HG02981 (cell line): Measurements from ENCODE around the gene GLB1L2.
"Not testable (repeated sequence)": the region's sequence is repeated elsewhere in the genome, so short reads cannot be mapped to it uniquely, and the experiment has no call there.

Experiments used
- ATAC-seq: cut with Tn5 transposase; IDR thresholded peaks from one replicate; pipeline ENCODE4 v1.9.1; 2021; ENCODE audit warnings: mild to moderate bottlenecking, moderate library complexity; ENCODE audit not compliant: unreplicated experiment

Gene GLB1L2, protein sequence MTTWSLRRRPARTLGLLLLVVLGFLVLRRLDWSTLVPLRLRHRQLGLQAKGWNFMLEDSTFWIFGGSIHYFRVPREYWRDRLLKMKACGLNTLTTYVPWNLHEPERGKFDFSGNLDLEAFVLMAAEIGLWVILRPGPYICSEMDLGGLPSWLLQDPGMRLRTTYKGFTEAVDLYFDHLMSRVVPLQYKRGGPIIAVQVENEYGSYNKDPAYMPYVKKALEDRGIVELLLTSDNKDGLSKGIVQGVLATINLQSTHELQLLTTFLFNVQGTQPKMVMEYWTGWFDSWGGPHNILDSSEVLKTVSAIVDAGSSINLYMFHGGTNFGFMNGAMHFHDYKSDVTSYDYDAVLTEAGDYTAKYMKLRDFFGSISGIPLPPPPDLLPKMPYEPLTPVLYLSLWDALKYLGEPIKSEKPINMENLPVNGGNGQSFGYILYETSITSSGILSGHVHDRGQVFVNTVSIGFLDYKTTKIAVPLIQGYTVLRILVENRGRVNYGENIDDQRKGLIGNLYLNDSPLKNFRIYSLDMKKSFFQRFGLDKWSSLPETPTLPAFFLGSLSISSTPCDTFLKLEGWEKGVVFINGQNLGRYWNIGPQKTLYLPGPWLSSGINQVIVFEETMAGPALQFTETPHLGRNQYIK

DNA sequence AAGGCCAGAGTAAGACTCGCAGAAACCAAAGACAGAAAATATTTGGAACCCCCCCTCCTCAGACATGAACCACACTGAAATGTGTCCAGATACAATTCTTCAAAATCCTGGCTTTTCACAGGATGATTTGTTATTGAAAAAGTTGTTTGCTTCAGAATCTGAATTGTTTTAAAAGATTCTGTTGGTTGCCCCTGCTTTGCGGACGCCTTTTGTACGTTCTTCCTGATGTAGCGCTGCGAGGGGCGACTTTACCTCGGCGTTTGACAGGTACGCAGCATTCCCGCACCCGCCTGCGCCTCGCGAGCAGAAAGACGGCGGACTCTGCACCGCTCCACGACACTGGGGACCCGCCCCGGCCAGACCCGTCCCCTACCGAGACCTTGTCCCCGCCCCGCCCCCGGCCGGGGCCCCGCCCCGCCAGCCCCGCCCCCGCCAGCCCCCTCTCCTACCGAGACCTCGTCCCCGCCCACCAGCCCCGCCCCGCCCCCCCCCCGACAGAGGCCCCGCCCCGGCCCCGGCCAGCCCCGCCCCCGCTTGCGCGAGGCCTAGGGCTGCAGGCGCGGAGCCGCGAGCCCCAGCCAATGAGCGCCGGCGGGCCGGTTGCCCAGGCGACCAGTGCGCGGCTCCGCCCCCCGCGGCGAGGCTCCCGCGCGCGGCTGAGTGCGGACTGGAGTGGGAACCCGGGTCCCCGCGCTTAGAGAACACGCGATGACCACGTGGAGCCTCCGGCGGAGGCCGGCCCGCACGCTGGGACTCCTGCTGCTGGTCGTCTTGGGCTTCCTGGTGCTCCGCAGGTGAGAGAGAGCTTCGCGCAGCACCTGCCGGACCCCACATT is at the start of gene GLB1L2:
Gene GLB1L2, plus strand, starts transcription at position 635 of the 835 bp plus-strand sequence. Its CDS starts 74 bp downstream, at position 709.
- ATAC-seq = peak; percentile 86

DNA sequence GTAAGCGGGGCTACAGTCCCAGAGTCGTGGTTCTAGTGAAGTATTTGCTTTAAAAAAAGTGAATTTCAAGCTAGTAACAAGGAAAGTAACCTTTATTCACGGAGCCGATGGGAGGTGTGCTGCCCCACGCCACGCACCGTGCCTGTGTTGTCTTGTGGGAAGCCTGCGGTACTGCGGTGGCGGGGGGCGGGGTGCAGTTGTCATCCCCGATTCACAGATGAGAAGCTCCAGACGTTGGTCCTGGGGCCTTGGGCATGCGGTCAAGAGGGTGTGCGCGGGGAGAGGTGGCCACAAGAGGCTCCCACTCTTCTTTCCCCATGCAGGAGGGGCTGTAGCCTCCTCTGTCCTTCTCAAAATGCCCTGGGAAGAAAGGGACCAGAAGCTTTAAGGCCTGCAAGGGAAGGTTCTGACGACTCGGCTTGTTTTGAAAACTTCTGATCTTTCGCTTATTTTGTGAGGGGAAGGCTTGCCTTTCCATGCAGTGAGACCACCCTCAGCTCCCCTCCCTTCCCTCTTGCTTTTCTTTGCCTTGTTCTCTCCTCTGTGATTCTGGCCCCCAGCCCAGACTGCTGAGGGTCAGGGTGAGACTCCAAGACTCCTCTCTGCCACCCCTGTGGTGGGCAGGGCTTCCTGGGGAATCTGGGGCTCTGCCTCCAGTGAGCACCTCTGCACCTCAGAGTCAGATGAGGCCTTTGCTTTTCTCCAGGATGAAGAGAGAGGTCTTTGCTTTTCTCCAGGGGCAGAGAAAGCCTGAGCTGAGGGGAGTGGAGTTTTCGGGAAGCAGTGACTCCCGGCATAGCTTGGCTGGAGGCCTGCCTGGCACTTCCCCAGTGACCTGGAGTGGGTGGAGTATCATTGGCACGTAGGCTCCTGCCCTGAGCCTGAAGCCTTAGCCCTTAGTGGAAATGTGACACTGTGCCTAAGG is 49.4 kb upstream of the GLB1L2 start:
- ATAC-seq = no peak

DNA sequence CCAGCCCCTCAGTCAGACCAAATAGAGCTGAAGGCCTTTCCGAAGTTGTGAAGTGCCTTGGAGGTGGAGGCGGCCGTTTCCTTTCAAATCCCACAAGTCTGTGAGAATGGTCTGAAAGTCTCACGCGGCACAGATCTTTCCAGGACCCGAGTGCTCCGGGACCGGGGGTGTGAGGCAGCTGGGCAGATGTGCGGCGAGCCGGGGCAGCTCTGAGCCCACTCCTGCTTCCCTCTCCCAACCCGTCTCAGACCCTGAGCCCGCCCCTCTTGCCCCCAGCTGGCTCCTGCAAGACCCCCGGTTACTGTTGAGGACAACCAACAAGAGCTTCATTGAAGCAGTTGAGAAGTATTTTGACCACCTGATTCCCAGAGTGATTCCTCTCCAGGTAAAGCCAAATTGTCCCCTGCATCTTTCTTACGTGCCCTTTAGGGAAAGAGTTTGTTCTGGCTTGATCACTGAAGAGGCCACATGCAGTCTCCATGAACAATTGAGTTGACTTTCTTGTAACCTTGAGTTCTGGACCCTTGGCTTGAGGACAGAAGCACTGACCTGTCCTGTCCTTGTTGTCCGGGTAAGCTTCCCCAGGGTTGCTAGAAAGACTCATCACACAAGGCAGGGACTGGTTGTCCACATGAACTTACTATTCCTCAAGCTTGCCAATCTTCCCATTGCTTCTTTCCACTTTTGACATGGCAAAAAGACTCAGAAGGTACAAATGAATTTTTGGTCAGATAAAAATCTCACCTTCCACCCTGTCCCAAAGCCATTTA is 48.1 kb upstream of the GLB1L2 start:
- ATAC-seq = no peak

DNA sequence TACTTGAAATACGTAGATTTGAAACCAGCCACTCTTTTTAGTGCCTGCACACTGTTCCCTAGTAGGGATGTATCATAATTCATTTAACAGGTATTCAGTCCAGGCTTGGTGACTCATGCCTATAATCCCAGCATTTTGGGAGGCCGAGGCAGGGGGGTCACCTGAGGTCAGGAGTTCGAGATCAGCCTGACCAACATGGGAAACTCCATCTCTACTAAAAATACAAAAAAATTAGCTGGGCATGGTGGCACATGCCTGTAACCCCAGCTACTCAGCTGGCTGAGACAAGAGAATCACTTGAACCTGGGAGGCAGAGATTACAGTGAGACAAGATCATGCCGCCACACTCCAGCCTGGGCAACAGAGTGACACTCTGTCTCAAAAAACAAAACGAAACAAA is 47.4 kb upstream of the GLB1L2 start:
- ATAC-seq = not testable (repeated sequence)

DNA sequence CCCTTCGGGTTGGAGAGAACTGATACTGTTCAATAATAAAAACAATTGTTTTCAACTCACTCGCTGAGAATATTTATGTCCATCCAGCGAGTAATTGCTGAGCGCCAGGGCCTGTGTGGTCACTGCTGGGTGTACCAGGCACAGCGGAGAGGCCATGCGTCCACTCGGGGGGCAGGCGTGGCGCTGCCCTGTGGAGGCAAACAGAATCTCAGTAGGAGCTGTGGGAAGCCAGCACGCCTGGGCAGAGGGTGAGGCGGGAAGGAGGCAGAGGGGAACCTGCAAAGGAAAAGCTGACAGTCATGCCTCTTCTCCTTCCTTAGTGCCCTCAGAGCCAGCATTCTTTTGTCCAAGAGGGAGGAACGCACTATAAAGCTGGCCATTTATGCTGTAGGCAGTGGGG is 44.2 kb upstream of the GLB1L2 start:
- no peak for ATAC-seq

DNA sequence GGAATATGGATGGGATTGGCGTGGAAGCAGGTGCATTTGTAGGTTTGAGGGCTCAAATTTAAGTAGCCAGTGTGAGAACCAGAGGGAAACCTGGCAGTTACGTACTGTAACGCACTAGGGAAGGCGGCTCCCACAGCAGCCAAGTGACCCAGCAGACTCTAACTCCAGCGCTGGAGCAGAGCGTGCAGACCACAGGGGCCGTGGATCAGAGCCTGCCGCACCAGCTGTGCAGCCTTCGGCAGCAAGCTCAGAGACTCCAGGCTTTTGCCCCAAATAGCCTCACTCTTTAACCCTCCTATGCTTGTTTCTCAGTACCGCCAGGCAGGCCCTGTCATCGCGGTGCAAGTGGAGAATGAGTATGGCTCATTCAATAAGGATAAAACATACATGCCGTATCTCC is 43.3 kb upstream of the GLB1L2 start:
- no peak for ATAC-seq

DNA sequence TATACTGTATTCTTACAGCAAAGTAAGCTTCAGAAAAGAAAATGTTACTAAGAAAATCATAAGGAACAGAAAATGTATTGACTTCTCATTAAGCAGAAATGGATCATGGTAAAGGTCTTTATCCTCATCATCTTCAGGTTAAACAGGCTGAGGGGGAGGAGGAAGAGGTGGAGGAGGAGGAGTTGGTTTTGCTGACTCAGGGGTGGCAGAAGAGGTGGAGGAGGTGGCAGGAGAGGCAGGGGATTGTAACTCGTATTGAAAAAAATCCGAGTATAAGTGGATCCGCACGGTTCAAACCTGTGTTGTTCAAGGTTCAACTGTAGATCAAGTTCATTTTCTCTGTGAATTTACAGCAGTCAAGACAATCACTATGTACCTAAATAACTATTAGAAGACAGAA is 42.6 kb upstream of the GLB1L2 start:
- ATAC-seq = no peak

DNA sequence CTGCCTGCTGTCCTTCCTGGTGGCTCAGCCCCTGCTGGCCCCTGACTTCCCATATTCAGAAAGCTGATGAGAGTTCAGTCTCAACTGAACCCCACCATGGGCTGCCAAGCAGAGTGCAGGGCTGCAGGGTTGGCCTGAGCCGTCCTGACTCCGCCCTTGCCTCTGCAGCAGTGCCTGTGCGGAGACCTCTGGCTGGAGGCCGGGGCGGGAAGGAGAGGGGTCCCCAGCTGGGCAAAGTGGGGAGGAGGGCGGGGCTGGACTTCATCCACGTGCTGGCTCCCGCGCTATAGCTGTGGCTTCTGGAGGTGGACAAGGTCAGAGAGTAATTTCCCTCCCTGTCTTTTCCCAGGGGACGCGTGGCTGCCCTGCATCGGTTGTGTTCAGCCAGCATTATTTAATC is 42.0 kb upstream of the GLB1L2 start:
- ATAC-seq = no peak

DNA sequence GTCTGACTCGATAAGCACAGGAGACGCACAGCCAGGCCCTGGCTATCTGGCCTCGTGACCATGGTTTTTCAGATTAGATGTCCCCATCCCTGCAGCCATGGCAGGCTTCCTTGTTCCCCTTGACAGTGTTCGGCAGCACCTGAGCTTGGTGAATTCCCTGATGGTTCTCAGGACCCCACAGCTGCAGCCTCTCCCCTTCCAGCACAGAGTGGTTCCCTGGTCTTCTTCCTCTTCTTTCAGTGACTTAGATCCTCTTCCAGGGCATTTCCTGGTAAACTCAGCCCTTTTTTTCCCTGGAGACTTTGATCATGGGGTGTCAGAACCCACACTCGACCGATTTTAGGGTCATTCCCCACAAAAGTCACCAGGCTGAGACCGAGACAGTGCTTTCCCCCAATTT is 41.1 kb upstream of the GLB1L2 start:
- no peak for ATAC-seq

DNA sequence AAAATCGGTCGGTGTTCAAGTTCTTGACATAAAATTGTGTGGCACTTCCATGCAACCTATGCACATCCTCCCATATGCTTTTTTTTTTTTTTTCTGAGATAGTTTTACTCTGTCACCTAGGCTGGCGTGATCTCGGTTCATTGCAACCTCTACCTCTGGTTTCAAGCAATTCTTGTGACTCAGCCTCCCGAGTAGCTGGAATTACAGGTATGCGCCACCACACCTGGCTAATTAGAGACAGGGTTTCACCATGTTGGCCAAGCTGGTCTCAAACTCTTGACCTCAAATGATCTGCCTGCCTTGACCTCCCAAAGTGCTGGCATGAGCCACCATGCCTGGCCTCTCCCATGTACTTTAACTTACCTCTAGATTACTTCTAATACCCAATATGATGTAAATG is 40.6 kb upstream of the GLB1L2 start:
- no peak for ATAC-seq

DNA sequence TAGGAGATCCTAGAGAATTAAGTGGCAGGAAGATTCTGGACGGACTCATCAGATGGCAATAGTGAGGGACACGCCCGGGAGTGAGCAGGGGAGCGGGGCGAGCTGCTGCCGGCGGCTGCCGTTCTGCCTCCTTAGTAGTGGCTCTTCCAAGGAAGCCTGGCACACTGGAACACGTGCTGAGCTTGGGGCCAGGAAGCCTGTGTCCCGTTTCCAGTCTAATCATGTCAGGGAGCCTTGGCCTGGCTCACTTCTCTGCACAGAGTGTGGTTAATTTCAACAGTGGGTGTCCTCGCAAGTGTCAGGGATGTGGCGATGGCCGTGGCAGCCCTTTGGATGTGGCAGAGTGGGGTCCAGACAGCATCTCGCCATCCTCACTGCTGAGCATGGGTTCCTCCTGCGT is 39.1 kb upstream of the GLB1L2 start:
- ATAC-seq = no peak

DNA sequence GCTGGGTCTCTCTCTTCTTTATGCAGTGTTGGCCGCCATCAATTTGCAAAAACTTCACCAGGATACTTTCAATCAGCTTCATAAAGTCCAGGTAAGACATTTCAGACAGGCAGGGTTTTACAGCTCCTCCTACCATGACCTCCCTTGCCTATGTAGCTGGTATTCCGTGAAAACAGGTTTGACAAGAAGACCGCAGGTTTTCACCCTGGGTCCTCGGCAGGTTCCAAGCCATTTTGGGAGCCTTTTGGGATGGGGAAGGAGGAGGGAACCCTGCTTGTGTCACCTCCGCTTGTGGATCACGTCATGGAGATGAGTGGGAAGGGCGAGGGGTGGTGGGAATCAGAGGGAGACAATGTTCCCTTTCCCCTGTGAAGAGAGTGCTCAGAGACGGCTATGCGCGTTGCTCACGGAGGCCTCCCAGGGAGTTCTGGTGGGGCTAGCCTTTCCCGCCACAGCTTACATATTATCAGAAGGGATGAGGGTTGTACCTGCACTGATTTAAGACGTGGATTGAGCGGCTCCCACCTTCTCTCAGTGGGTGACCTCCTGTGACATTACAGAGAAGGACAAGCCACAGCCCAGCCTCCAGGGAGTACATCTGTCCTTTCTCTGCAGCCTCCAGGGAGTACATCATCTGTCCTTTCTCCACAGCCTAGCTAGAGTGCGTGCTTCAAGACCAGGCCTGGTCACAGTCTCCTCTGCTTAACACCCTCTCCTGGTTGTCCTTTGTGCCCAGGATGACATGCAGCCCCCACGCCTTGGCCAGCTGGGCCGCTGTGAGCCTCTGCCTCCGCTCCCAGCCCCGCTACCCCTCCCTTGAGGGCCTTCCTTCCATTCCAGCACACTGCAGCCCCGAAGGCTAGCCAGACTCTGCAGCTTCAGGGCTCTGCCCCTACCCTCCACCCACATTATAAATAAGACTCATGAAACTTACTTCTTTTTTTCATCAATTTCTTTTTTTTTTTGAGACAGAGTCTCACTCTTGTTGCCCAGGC is 38.4 kb upstream of the GLB1L2 start:
- no peak for ATAC-seq

DNA sequence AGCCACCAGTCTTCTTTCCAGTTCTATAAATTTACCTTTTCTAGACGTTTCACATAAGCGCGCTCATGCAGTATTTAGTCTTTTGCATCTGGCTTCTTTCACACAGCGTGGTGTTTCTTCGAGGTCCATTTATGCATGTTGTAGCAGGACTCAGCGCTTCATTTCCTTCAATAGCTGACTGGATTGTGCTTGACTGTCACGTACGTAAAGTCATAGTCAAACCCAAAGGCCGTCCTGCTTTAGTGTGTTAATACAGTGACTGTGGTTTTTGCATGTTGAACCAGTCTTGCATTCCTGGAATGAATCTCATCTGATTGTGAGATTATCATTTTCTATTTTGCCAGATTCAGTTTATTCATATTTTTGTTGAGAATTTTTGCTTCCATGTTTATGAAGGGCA is 37.1 kb upstream of the GLB1L2 start:
- ATAC-seq = no peak

DNA sequence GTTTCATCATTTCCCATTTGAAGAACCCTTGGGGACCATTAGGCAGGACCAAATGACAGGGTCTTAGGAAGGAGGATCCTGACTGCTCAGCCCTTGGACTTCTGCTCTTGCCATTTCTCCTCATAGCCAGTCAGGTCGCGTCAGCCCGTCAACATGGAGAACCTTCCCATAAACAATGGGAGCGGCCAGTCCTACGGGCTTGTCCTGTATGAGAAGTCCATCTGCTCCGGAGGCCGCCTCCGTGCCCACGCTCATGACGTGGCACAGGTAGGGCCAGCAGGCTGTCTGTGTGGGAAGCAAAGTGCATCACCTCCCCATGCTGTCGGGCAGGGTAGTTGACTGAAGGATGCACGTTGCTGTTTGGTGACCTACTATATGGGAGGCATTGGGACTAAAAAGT is 19.6 kb upstream of the GLB1L2 start:
- no peak for ATAC-seq

DNA sequence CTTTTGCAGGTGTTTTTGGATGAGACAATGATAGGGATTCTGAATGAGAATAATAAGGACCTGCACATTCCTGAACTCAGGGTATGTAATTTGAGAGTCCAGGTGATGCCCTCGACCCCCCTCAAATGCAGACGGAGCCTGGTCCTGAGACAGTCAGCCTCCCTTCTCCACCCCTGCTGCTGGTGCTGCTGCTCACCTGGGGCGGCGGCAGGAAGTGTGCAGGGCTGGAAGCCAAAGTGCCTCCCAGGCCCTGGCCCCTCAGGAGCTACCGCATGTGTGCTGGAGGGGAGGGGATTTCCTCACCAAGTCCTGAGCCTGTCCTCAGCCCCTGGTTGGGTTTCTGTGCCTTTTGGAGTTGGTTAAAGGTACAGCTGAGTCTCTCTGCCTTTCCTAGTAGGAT is 19.0 kb upstream of the GLB1L2 start:
- no peak for ATAC-seq

DNA sequence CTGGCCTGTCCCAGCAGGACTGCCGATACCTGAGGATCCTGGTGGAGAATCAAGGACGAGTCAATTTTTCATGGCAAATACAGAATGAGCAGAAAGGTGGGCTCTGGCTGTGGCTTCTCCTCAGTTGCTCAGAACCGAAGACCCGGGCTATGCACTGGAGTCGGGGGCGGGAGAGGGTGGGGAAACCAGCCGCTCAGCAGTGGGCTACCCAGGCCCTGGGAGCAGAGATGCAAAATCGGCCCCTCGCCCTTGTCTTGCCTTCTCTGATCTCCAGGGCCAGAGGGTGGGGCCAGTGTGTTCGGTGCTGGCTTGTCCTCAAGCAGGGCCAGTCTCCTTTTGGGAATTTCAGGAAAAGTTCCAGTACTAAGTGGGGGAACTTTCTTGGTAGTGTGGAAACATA is 18.4 kb upstream of the GLB1L2 start:
- no peak for ATAC-seq

DNA sequence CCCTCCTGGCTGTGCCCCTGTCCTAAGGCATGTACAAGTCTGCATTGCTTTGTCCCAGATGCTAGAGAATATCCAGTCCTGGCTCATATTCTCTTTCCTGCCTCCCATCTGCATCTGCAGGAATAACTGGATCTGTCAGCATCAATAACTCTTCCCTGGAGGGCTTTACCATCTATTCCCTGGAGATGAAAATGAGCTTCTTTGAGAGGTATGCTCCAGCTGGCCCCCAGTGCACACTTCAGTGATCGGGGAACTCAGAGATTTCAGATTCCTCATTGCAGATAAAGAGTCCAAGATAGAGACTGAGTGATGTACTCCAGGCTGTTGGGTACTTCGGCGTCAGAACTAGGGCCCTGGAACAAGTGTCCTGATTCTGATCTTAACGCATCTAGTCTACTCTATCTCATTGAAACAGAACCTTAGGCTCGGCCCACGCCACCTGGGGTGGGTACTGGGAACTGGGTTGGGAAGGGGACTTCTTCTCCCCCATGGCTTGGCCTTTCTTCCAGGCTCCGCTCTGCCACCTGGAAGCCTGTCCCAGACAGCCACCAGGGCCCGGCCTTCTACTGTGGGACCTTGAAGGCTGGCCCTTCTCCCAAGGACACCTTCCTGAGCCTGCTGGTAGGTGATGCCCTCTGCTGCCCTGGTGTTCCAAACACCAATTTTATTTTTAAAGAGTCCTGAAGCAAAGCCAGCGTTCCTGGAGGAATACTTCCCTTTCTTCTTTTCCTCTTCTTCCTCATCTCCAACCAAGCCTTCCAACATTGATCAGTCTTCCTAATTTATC is 17.8 kb upstream of the GLB1L2 start:
- ATAC-seq = no peak

DNA sequence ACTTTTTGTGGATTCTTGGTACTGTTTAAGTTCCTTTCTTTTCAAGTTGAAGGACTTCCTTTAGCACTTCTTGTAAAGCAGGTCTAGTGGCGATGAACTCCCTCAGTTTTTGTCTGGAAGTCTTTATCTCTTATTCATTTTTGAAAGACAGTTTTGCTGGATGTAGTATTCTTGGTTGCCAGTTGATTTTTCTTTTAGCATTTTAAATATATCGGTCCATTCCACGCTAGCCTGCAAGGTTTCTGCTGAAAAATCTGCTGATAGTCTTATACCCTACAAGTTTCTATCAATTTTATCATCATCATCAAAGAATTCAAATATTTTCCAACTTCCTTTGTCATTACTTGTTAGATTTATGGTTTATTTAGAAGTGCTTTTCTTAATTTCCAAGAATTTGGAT is 14.7 kb upstream of the GLB1L2 start:
- ATAC-seq = no peak
